ENCODE data around the gene SYTL5.

SYTL5 gene

GRCh38 chrX:38099688-38100087, 93.3 kb downstream of the SYTL5 start:
- DNase-seq: no peak

GRCh38 chrX:38102240-38102639, 95.9 kb downstream of the SYTL5 start:
- no peak for DNase-seq

GRCh38 chrX:38102875-38103274, 96.5 kb downstream of the SYTL5 start:
- no peak for DNase-seq

- no peak for DNase-seq
These were observed 97.8 kb downstream of the SYTL5 start for GRCh38 chrX:38103857-38104812.

- no peak for DNase-seq
These were observed 98.9 kb downstream of the SYTL5 start for GRCh38 chrX:38105216-38105725.

GRCh38 chrX:38106991-38107655, 100.8 kb downstream of the SYTL5 start:
- no peak for DNase-seq

GRCh38 chrX:38108364-38108763, 102.0 kb downstream of the SYTL5 start:
- no peak for DNase-seq

GRCh38 chrX:38109042-38109898, 102.9 kb downstream of the SYTL5 start:
- DNase-seq: no peak

- no peak for DNase-seq
These were observed 103.9 kb downstream of the SYTL5 start for GRCh38 chrX:38110231-38110630.

GRCh38 chrX:38111196-38111595, 104.8 kb downstream of the SYTL5 start:
- DNase-seq: no peak

GRCh38 chrX:38112566-38112965, 106.2 kb downstream of the SYTL5 start:
- no peak for DNase-seq

GRCh38 chrX:38116706-38117105, 110.4 kb downstream of the SYTL5 start:
- DNase-seq: no peak

GRCh38 chrX:38117485-38117884, 111.1 kb downstream of the SYTL5 start:
- DNase-seq: no peak

- no peak for DNase-seq
These were observed 117.6 kb downstream of the SYTL5 start for GRCh38 chrX:38124000-38124399.

GRCh38 chrX:38126179-38126578, 119.8 kb downstream of the SYTL5 start:
- DNase-seq: no peak

- DNase-seq: no peak
These were observed 121.6 kb downstream of the SYTL5 start for GRCh38 chrX:38127961-38128360.

- DNase-seq: no peak
These were observed 123.0 kb downstream of the SYTL5 start for GRCh38 chrX:38129366-38129765.

- no peak for DNase-seq
These were observed 132.0 kb downstream of the SYTL5 start for GRCh38 chrX:38138157-38138891.

- no peak for DNase-seq
These were observed 132.5 kb downstream of the SYTL5 start for GRCh38 chrX:38138900-38139299.

GRCh38 chrX:38142610-38143009, 136.3 kb downstream of the SYTL5 start:
- DNase-seq: no peak

GRCh38 chrX:38149016-38149415, 142.7 kb downstream of the SYTL5 start:
- no peak for DNase-seq

- no peak for DNase-seq
These were observed 144.6 kb downstream of the SYTL5 start for GRCh38 chrX:38150993-38151392.
